ENCODE measurements around the gene MGAT5B.

Gene MGAT5B

GRCh38 chr17:76924345-76925342 is 56.4 kb downstream of the MGAT5B start:
- DNase-seq (ENCODE audit: low read depth in 2 of 2, low spot score in 1 of 2) = no peak

- DNase-seq (ENCODE audit: low read depth in 2 of 2, low spot score in 1 of 2) = no peak
Observed at GRCh38 chr17:76925441-76925891, 57.3 kb downstream of the MGAT5B start.

GRCh38 chr17:76926237-76926866 is 58.1 kb downstream of the MGAT5B start:
- DNase-seq (ENCODE audit: low read depth in 2 of 2, low spot score in 1 of 2) = no peak

GRCh38 chr17:76927577-76927976 is 59.4 kb downstream of the MGAT5B start:
- no peak for DNase-seq (ENCODE audit: low read depth in 2 of 2, low spot score in 1 of 2)

GRCh38 chr17:76927982-76928381 is 59.8 kb downstream of the MGAT5B start:
- no peak for DNase-seq (ENCODE audit: low read depth in 2 of 2, low spot score in 1 of 2)

GRCh38 chr17:76929148-76929547 is 60.9 kb downstream of the MGAT5B start:
- no peak for DNase-seq (ENCODE audit: low read depth in 2 of 2, low spot score in 1 of 2)

GRCh38 chr17:76929601-76930000 is 61.4 kb downstream of the MGAT5B start:
- DNase-seq (ENCODE audit: low read depth in 2 of 2, low spot score in 1 of 2) = no peak

GRCh38 chr17:76930107-76930506 is 61.9 kb downstream of the MGAT5B start:
- no peak for DNase-seq (ENCODE audit: low read depth in 2 of 2, low spot score in 1 of 2)

- DNase-seq (ENCODE audit: low read depth in 2 of 2, low spot score in 1 of 2) = no peak
Observed at GRCh38 chr17:76932402-76933333, 64.5 kb downstream of the MGAT5B start.

GRCh38 chr17:76934561-76935320 is 66.5 kb downstream of the MGAT5B start:
- DNase-seq (ENCODE audit: low read depth in 2 of 2, low spot score in 1 of 2) = no peak

GRCh38 chr17:76935331-76935730 is 67.1 kb downstream of the MGAT5B start:
- DNase-seq (ENCODE audit: low read depth in 2 of 2, low spot score in 1 of 2) = no peak

- no peak for DNase-seq (ENCODE audit: low read depth in 2 of 2, low spot score in 1 of 2)
Observed at GRCh38 chr17:76937238-76937637, 69.0 kb downstream of the MGAT5B start.

GRCh38 chr17:76938009-76938408 is 69.8 kb downstream of the MGAT5B start:
- no peak for DNase-seq (ENCODE audit: low read depth in 2 of 2, low spot score in 1 of 2)

GRCh38 chr17:76940295-76940694 is 72.1 kb downstream of the MGAT5B start:
- no peak for DNase-seq (ENCODE audit: low read depth in 2 of 2, low spot score in 1 of 2)

- DNase-seq (ENCODE audit: low read depth in 2 of 2, low spot score in 1 of 2) = no peak
Observed at GRCh38 chr17:76940738-76941350, 72.6 kb downstream of the MGAT5B start.

GRCh38 chr17:76943202-76943601 is 75.0 kb downstream of the MGAT5B start:
- no peak for DNase-seq (ENCODE audit: low read depth in 2 of 2, low spot score in 1 of 2)

- no peak for DNase-seq (ENCODE audit: low read depth in 2 of 2, low spot score in 1 of 2)
Observed at GRCh38 chr17:76943781-76944213, 75.6 kb downstream of the MGAT5B start.

- no peak for DNase-seq (ENCODE audit: low read depth in 2 of 2, low spot score in 1 of 2)
Observed at GRCh38 chr17:76944477-76944876, 76.3 kb downstream of the MGAT5B start.

GRCh38 chr17:76946111-76946771 is 78.0 kb downstream of the MGAT5B start:
- no peak for DNase-seq (ENCODE audit: low read depth in 2 of 2, low spot score in 1 of 2)
